Tibial nerve (tissue), 4 donors: ENCODE data around the gene IFI27L2.

Experiments
- CTCF ChIP-seq, 5 experiments: fragments of 200-600 bp in 3 of 5; fragments of 450-650 bp in 2 of 5; sonication (generic) in 3 of 5; IDR thresholded peaks; one replicate each; pipeline ENCODE4 v1.5.1; 2016 to 2019; ENCODE audit warnings: antibody characterized with exemption in 5 of 5, mild to moderate bottlenecking in 3 of 5, moderate library complexity in 2 of 5
- EP300 ChIP-seq, 2 donors: sonication (generic); formaldehyde crosslinking; IDR thresholded peaks; one replicate each; pipeline ENCODE4 v1.6.1; 2017; ENCODE audit warnings: antibody characterized with exemption in 2 of 2, mild to moderate bottlenecking in 1 of 2
- POLR2A ChIP-seq, 2 donors: fragments of 450-650 bp; IDR thresholded peaks; one replicate each; pipeline ENCODE4 v1.6.1; 2017; ENCODE audit warnings: antibody characterized with exemption in 2 of 2, mild to moderate bottlenecking in 2 of 2, moderate library complexity in 2 of 2

- TF ChIP-seq POLR2A (IDR thresholded peaks at IDR 0.05): no peak
- no peak for TF ChIP-seq CTCF (IDR thresholded peaks at IDR 0.05)
- TF ChIP-seq EP300 (IDR thresholded peaks at IDR 0.05): no peak
Observed at GRCh38 chr14:94138251-94138650, 8.8 kb upstream of the IFI27L2 start.
